Left cardiac atrium (tissue), 4 donors: ENCODE data around the gene SCP2D1. TPM values are rescaled to one million over a fixed set of nuclear protein-coding genes. Genes with fewer than 3 reads are reported as not detected.

Experiments used
- ATAC-seq, 2 donors: fragments of 200-7000 bp; cut with Tn5 transposase; one replicate each; pipeline ENCODE4 v1.9.1; 2020; ENCODE audit warnings: mild to moderate bottlenecking in 2 of 2, moderate library complexity in 2 of 2
- DNase-seq: peaks from one replicate; pipeline ENCODE4 v3.0.0-alpha.2; 2020
- intact Hi-C, 2 donors: fragments of 100-400 bp; cut with DNase I; formaldehyde crosslinking; loops; one replicate each; pipeline versions ENCODE4 v1.14.1 to v1.15.1; 2022 to 2023
- total RNA-seq, 2 donors: library from RNA; stranded (reverse); fragmentation: NEBNext Ultra II Directional; extraction: Animal tissue kit (Norgen Biotek cat#: 25700); gene quantifications; one replicate each; pipeline ENCODE4 v1.2.1, GENCODE V29; 2021
- donor health status: DM: no; HTN: yes; CAD: no.
- donor health status: DM: no; HTN: yes; CAD: no; lungs with severe emphysema.
- donor health status: DM: yes; HTN: yes; CAD: no.
- donor health status: Dilated cardiomyopathy.

SCP2D1 gene
- total RNA-seq, 2 donors from 2014 or later, result not detected

DNA sequence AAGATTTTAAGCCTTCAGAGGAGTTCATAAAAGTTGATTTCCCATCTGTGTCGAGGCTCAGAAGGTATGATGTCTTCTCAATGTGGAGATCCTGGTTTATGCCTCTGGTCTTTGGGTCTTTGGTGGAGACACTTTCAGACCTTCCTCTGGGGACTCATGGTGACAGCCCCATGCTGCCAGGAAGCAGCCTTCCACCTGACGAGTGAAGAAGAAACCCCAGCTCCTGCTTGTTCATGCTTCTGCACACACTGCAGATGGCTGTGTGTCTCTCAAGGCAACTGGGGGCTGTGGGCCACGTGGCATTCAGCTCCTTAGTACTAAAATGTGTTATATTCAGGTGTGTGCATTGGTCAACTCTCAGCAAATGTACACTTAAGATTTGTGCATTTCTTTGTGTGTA is 4.9 kb upstream of the SCP2D1 start:
- DNase-seq (no peak), ATAC-seq (no peak)
- intact Hi-C loops, result no loop called here

DNA sequence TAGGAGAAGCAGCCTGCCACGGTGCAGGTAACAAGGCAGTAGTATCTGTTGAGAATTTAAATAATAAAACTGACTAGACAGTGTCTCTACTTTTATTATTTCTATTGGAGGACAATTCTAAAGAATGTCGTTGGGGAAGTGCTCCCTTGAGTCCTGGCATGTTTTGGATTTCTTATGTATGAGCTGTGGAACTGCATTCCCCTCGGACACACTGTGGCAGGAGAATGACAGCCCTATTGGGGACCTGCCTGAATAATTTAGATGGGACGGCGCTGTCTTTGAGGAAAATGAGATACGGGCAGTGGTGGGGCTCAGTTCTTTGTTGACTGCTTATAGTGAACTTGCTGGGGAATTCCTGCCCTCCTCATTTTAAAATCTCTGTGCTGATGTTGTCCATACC is 2.4 kb upstream of the SCP2D1 start:
- ATAC-seq, result no peak
- intact Hi-C loops, result no loop called here
- DNase-seq, result no peak

DNA sequence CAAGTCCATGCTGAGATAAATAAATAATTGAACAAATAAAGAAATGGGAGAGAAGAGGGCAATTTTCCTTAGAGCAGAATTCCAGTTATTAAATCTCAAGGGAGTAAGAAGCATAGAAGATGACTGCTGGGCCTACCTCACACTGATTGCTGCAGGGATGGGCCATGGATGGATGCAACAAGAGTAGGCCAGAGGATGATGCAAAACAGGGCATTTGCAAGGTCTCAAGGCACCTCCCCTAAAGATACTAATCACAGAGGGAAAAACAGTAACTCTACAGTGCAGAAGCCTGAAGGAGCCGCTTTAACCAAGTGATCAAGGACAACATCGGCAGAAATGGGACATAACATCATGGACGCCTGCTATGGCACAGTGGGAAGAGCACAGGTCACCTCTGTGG is 1.7 kb upstream of the SCP2D1 start:
- intact Hi-C loops, result no loop called here
- DNase-seq (no peak), ATAC-seq (no peak)

DNA sequence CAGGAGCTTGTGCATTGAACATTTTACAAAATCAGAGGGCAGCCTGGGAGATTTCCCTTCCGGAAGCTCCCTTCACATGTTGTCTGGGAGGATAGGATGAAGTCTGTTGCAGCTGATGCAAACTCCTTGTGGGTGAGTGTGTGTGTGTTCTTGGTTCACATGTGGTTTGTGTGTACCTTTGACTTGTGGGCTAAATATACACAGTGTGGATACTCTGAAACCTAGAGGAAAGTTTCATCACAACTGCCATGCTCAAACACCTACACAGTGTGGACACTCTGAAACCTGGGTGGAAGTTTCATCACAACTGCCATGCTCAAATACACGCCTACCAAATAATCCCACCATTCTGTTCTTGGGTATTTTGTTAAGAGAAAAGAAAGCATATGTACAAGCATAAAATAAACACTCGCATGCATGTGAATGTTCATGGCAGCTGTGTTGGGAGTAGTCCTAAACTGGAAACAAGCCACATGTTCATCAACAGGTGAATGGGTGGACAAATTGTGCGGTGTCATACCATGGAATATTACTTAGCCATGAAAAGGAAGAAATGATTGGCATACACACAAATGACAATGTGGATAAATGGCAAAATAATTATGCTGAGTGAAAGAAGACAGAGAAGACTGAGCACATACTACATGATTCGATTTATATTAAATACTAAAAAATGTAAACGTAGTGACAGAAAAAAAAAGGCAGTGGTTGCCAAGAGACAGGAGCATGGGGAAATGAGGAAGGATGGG is 1.8 kb downstream of the SCP2D1 start:
- no peak for ATAC-seq
- intact Hi-C loops, result no loop called here
- no peak for DNase-seq

DNA sequence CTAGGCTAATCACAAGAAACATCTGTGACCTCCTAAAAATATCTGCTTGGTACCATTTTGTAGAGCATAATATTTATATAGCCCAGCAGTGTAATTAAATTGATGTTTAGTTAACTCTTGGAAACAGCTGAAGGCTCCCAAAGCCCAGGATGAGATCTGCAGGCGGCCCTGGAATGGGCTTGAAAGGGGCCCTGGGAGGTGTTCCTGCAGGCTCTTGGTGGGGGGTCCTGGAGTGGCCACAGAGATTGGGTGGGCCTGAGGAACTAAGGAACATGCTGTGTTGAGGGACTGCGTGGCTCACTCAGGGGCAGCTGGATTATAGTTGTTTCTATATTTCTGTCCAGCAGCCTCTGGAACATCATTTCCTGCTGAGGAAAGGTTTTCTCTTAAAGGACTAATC is 9.2 kb downstream of the SCP2D1 start:
- ATAC-seq (no peak), DNase-seq (no peak)
- intact Hi-C loops, result no loop called here

DNA sequence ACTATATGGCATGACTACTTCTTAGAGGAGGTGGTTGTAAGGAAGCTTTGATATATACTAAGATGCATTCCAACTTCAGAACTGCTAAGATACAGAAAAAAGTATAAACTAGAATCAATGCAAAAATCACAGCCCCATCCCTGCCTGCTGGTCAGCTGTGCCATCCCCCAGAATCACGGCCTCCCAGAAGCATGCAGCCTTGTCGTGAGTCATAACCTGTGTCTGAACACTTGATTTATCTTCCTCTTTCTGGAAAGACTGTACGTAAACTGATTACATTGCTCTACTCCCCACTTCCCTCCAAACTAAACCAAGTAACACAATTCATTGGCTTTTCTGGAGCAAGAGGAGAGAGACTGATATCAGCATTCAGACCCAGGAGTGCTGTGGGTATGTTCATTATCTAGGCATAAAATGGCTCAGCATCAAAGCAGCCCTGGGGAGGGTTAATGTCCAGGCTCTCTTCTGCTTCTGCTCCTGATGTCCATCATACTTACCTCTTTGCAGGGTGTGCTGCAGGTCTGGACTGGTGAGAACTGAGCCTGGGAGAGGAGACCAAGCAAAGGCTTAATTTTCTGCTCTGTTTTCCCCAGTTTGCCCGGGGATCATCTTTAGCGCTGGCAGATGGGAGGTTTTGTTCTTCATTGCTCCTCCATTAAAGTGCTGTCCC is 18.4 kb downstream of the SCP2D1 start:
- DNase-seq (no peak), ATAC-seq (no peak)
- intact Hi-C loops, result no loop called here

DNA sequence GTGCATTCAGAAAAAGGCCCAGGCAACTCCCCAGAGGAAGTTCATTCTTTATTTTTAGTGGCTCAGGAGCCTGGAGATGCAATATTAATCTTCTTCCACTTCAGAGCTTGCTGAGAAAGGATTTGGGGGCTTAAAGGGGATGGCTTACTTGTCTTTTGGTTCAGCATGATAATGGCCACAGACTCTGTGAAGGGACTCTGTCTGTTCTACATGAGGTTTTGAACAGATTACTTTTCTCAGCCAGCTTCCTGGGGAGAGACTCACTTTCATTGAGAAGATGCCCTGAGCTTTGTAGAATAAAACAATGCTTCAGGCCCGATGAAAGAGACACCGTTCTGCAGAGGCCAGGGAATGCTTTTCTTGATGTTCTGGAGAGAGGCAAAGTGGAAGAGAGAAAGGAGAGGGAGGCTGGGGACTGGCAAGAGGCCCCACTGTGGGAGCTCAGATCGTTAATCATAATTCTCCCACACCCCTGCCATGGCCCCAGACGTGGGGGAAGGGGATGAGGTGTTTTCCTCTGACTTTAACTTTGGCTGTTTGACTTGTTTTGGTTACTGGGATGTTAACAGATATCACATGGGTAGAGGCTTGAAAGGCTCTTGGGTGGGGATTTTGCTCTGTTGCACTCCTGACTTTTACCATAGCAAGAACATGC is 19.1 kb downstream of the SCP2D1 start:
- intact Hi-C loops, result no loop called here
- ATAC-seq (no peak), DNase-seq (no peak)

DNA sequence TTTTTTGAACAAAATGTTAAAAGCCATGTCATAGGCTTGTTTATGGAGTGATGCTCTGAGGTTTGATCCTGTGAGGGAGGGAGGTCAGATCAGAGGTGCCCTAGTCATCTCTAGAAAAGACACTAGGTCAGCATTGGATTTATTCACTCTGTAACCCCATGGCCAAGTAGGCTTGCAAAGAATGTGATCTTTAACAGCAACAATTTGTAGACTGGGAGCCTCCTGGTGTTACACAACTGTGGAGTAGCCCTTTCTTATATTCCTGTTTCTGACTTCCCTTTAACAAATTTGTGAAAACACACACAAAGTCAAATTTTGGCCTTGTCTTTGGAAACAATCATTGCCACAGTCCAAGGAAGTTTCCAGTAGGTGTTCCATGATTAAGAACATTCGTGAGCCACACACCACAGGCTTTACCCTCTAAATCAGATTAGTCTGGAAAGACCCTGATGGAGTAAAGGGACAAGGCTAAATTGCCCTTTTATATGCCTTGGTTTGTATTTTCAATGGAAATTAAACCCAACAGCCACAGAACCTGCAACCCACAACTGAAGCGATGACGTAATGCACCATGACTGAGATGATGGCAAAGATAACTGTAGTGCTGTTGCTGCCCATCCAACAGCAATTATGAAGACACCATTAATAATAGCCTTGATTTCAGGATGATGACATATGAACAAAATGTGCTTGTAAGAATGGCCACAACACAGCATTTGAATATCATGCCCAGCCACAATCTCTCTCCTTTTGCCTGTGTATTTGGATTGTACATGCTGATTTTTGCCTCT is 22.1 kb downstream of the SCP2D1 start:
- DNase-seq (no peak), ATAC-seq (no peak)
- intact Hi-C loops, result no loop called here

DNA sequence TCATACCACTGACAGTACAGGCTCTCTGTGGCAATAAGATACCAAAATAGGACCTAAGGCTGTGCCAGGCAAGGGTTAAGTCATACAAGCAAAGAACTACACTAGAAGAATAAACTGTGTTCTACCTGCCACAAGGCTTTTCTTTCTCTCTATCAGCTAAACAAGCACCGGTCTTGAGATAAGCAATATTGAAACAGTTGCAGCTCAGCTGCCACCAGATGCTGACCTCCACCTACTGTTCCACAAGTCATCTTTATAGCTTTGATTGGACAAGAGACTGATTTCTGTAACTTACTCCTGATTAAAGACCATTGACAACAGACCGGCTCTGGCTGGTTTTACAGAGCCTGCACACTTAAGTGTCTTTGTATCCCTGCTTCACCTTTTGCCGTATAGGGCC is 24.1 kb downstream of the SCP2D1 start:
- DNase-seq, result no peak
- ATAC-seq, result no peak
- intact Hi-C loops, result no loop called here

DNA sequence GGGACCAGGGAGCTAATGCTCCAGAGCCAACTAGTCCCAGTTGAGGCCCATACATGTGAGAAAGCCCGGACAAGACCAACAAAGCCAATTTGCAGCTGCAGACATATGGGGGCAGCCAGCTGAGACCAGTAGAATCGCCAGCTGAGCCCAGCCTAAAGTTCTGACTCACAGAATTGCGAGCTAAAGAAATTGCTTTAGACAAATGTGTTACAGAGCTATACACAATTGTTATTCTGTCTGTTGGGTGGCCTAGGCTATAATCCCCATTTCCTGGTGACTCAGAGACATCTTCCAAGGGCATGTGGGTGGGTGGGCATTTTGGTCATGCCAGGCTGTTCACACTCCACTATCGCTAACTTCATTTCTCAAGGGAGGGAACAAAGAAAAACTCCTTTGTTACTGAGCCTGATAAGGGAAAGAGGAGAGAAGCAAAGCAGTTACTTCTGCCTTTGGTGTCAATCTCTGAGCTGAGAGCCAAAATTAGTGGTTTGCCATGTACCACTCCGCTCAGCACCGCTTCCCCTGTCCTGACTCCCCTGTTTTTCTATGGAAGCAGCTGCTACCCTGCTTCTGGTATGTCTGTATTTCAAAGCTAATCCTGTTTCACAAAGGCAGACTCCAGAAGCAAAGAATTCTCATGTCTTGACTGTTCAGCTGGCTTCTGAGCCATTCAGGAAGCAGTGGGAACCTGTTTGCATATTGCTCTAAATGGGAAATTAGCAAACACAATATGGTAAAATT is 26.1 kb downstream of the SCP2D1 start:
- intact Hi-C loops, result no loop called here
- DNase-seq, result no peak
- no peak for ATAC-seq

DNA sequence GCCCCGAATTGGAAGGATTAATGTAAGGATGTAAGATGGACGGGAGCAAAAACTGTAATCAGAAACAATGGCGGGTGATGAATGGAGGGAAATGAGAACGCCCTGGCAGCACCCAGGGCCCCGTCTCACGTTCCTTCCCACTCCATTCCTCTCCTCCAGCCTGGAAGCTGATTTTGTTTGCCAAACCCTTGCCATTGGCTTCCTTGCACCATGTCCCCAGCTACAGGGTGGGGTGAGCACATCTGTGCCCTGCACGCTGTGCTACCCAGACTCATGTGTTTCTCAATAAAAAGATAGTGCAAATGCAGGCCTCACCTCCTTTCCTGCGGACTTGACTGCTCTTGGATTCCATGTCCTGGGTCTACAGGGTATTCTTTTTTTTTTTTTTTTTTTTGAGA is 26.7 kb downstream of the SCP2D1 start:
- DNase-seq, result no peak
- no peak for ATAC-seq
- intact Hi-C loops, result no loop called here

DNA sequence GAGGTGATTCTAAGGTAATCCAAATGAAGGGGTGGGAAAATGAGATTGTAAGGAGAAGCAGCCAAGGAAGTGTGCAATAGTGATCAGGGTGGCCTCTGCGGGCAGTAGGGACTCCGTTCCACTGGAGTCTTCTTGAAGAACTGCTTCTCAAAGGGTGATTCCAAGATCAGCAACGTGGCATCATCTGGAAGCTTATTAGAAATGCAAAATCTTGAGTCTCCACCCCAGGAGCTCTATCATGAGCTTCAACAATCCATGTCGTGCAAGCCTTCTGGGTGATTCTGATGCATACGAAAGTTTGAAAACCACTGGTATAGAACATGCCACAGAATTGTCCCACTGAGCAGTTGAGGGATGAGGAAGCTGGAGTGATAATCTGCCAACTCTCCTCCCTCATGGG is 31.4 kb downstream of the SCP2D1 start:
- intact Hi-C loops, result no loop called here
- no peak for DNase-seq
- no peak for ATAC-seq

DNA sequence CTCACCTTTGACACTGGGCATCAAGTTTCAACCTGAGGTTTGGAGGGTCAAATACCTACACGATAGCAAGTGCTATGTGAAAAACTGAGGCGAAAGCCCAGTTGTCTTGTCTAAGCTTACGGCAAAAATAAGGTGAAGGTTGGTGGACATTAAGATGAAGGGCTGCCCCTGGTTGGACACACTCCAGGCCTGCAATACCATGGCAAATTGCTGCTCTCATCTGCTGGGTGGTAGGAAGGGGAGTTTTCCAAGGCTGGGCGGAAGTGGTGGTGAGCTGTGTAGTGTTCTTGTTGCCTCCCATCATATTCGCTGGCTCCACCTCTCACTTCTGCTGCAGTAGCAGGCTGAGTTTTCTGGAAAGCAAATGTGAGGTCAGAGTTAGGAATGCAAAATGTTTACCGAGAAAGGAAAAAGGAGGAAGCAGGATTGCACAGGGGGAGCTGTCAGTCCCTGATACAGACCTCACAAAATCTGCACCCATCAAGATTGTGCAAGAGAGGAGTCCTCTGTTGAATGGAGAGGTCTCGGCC is 33.7 kb downstream of the SCP2D1 start:
- DNase-seq (no peak), ATAC-seq (no peak)
- intact Hi-C loops, result no loop called here

DNA sequence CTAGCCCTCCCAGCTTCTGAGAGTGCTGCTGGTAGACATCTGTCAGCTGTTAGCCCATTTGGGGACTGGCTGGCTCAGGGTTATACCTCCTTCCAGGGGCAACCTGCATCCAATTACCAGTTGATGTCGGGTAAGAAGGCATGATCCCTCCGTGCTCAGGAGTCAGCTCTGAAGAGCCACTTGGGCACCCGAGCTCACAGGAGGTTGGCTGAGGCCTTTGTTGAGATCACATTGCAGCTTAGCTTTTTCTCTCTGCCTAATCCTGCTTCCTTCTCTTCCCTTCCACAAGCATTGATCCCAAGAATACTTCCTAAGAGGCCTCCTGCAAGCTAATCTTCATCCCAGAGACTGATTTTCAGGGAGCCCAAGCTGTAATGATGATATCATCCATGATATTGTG is 35.5 kb downstream of the SCP2D1 start:
- ATAC-seq, result no peak
- intact Hi-C loops, result no loop called here
- no peak for DNase-seq

DNA sequence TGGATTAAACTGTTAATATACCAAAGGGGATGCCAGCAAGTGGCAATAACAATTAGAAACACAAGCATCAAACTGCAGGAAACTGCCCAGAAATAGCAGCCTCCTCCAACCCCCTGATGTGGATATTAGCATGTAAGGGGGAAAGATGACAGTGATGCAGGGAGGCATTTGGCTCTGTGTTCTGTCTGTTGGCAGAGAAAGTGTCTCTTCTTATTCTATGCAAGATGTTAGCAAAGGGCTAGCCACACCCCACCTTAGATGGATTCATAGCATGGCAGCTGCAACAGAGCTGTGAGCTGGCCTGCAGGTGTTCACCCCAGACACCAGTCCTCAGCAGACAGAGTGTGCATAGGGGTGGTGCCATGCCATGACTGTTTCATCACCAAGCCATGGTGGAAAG is 38.0 kb downstream of the SCP2D1 start:
- ATAC-seq, result no peak
- intact Hi-C loops, result no loop called here
- no peak for DNase-seq

DNA sequence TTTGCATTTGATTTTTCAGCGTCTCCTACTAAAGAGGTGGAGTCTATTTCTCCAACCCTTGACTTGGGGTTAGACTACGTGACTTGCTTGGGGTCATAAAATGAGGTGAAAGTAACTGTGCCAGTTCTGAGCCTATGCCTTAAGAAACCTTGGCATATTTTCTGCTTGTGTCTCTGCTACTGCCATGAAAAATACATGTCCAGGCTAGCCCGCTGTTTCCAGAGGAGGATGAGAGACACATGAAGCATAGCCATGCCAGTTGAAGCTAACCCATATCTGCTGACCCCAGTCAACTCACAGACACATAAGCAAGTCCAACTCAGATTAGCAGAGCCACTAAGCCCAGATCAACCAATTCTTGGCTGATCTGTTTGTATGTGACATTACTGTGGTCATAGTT is 38.7 kb downstream of the SCP2D1 start:
- ATAC-seq, result no peak
- intact Hi-C loops, result no loop called here
- DNase-seq, result no peak

DNA sequence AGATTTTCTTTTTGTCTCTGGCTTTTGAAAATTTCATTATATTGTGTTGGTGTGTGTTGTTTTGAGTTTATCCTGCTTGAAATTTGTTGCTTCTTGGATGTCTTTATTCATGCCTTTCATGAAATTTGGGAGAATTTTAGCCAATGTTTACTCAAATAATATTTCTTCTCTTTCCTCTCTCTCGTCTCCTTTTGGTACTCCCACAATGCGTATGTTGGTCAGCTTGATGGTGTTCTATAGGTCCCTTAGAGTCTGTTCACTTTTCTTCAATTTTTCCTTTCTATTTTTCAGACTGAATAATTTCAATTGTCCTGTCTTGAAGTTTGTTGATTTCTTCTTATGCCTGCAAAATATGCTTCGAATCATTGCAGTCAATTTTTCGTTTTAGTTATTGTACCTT is 39.6 kb downstream of the SCP2D1 start:
- intact Hi-C loops, result no loop called here
- no peak for ATAC-seq
- DNase-seq, result no peak

DNA sequence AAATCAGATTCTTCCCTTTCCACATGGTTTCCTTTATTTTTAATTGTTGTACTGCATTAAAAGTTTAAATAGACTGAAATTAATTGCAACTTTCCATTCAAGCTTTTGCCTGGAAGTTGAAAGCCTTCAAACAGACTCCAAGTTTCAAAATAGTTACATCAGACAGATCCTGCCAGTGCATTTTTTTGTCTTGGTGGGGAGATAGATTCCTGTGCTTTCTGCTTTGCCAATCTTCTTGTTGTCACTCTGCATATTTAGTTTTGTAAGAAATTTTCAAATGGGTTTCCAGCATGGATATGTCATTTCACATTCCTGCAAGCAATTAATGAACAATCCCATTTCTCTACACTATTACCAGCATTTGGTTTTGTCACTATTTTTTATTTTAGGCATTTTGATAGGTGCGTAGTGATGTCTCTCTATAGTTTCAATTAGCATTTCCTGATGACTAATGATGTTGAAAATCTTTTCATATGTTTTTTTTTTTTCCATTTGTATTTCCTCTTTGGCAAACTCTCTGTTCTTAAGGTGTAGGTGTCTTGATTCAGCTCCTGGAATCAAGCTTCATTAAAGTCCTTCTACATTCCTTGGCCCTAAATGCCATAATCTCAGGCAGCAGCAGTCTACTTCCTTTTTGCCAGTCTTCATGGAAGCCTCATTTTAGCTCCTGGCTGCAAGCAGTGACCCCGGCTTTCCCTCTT is 40.5 kb downstream of the SCP2D1 start:
- ATAC-seq (no peak), DNase-seq (no peak)
- intact Hi-C loops, result no loop called here

DNA sequence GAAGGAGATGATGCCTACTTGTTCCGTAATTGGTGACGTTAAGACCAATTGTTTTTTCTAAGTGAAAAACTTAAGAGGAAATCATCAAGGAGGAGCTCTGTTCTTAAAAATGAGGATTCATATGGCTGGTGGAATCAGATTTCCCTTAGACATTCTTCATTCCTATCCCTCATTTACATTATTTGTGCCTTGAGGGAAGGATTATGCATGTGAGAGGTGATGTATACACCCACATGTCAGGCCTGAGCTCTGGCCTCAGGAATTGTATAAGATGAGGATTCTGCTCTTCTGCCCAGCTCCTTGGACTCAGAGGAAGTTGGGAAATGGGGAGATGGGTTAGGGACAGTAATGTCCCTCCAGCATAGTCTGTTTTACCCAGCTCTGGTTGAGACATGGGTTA is 42.3 kb downstream of the SCP2D1 start:
- ATAC-seq (no peak), DNase-seq (no peak)
- intact Hi-C loops, result no loop called here
